KMS-11 (cell line): ENCODE results near the gene SLC8A1.

Experiments
- H2AFZ ChIP-seq: fragments of 200-600 bp; sonication (generic); 2 replicates; pipeline ENCODE4 v1.6.1; 2016; ENCODE audit warnings: antibody characterized with exemption, mixed run types, low read depth
- H3K27ac ChIP-seq: fragments of 200-600 bp; sonication (generic); 2 replicates; pipeline ENCODE4 v1.6.1; 2016; ENCODE audit warnings: mild to moderate bottlenecking, mixed run types
- H3K27me3 ChIP-seq: fragments of 200-600 bp; sonication (generic); 2 replicates; pipeline ENCODE4 v1.6.1; 2017; ENCODE audit warnings: mild to moderate bottlenecking, low read depth, mixed run types, moderate library complexity; ENCODE audit not compliant: insufficient read depth
- H3K36me3 ChIP-seq: fragments of 200-600 bp; sonication (generic); 2 replicates; pipeline ENCODE4 v1.6.1; 2017; ENCODE audit warnings: mild to moderate bottlenecking, mixed run types; ENCODE audit not compliant: insufficient read depth
- H3K4me1 ChIP-seq: fragments of 200-600 bp; sonication (generic); 2 replicates; pipeline ENCODE4 v1.6.1; 2016; ENCODE audit warnings: mild to moderate bottlenecking, low read depth, mixed run types; ENCODE audit not compliant: poor library complexity, severe bottlenecking
- H3K4me2 ChIP-seq: fragments of 200-600 bp; sonication (generic); 2 replicates; pipeline ENCODE4 v1.7.0; 2016; ENCODE audit warnings: mild to moderate bottlenecking, mixed run types
- H3K4me3 ChIP-seq: fragments of 200-600 bp; sonication (generic); IDR thresholded peaks from 2 replicates; pipeline ENCODE4 v1.6.1; 2017; ENCODE audit warnings: low read depth, low read length, mixed read lengths; ENCODE audit not compliant: insufficient read depth
- H3K79me2 ChIP-seq: fragments of 200-600 bp; sonication (generic); 2 replicates; pipeline ENCODE4 v1.6.1; 2016; ENCODE audit warnings: low read depth, mixed run types; ENCODE audit not compliant: insufficient read depth
- H3K9ac ChIP-seq: fragments of 200-600 bp; sonication (generic); 2 replicates; pipeline ENCODE4 v1.6.1; 2016; ENCODE audit warnings: mild to moderate bottlenecking, mixed run types
- H4K20me1 ChIP-seq: fragments of 200-600 bp; sonication (generic); 2 replicates; pipeline ENCODE4 v1.6.1; 2016; ENCODE audit warnings: mild to moderate bottlenecking, mixed run types; ENCODE audit not compliant: insufficient read depth
- CTCF ChIP-seq: fragments of 200-600 bp; sonication (generic); conservative IDR thresholded peaks from 2 replicates; pipeline ENCODE4 v1.6.1; 2017; ENCODE audit warnings: low read depth, mild to moderate bottlenecking, antibody characterized with exemption, low read length, moderate library complexity, mixed read lengths

Gene SLC8A1

GRCh38 chr2:40109381-40109780 is 342.5 kb downstream of the SLC8A1 start:
- H3K79me2 ChIP-seq: no peaks in the 10 kb centered on the region
- no peaks in the 10 kb centered on the region for H3K36me3 ChIP-seq
- no peak overlapping the region for H3K4me3 ChIP-seq
- H2AFZ ChIP-seq: no peak overlapping the region
- no peak overlapping the region for H3K27ac ChIP-seq
- no peaks in the 10 kb centered on the region for H3K27me3 ChIP-seq
- no peak overlapping the region for H3K4me2 ChIP-seq
- no peak for TF ChIP-seq CTCF
- no peaks in the 10 kb centered on the region for H4K20me1 ChIP-seq
- no peaks in the 10 kb centered on the region for H3K4me1 ChIP-seq
- no peak overlapping the region for H3K9ac ChIP-seq

- TF ChIP-seq CTCF: no peak
- Histone ChIP-seq H3K4me2 (no peak overlapping the region), H3K9ac (no peak overlapping the region), H2AFZ (no peak overlapping the region), H3K27ac (no peak overlapping the region), H3K4me1 (no peaks in the 10 kb centered on the region), H3K79me2 (no peaks in the 10 kb centered on the region), H3K27me3 (no peaks in the 10 kb centered on the region), H3K36me3 (no peaks in the 10 kb centered on the region), H3K4me3 (no peak overlapping the region), H4K20me1 (no peaks in the 10 kb centered on the region)
Observed at GRCh38 chr2:40108851-40109250, 343.0 kb downstream of the SLC8A1 start.

GRCh38 chr2:40106061-40106460 is 345.8 kb downstream of the SLC8A1 start:
- Histone ChIP-seq H3K27me3 (no peaks in the 10 kb centered on the region), H3K4me3 (no peak overlapping the region), H3K4me2 (no peak overlapping the region), H4K20me1 (no peaks in the 10 kb centered on the region), H2AFZ (no peak overlapping the region), H3K36me3 (no peaks in the 10 kb centered on the region), H3K27ac (no peak overlapping the region), H3K9ac (no peak overlapping the region), H3K79me2 (no peaks in the 10 kb centered on the region), H3K4me1 (no peaks in the 10 kb centered on the region)
- no peak for TF ChIP-seq CTCF

- H3K4me3 ChIP-seq: no peak overlapping the region
- H3K4me1 ChIP-seq: no peaks in the 10 kb centered on the region
- no peak overlapping the region for H3K9ac ChIP-seq
- H3K36me3 ChIP-seq: no peaks in the 10 kb centered on the region
- H4K20me1 ChIP-seq: no peaks in the 10 kb centered on the region
- TF ChIP-seq CTCF: no peak
- H3K27ac ChIP-seq: no peak overlapping the region
- H3K27me3 ChIP-seq: no peaks in the 10 kb centered on the region
- no peak overlapping the region for H3K4me2 ChIP-seq
- H2AFZ ChIP-seq: no peak overlapping the region
- no peaks in the 10 kb centered on the region for H3K79me2 ChIP-seq
Observed at GRCh38 chr2:40105593-40105992, 346.3 kb downstream of the SLC8A1 start.

- Histone ChIP-seq H2AFZ (no peak overlapping the region), H3K9ac (no peak overlapping the region), H3K36me3 (no peaks in the 10 kb centered on the region), H3K79me2 (no peaks in the 10 kb centered on the region), H3K4me2 (no peak overlapping the region), H3K27ac (no peak overlapping the region), H3K4me3 (no peak overlapping the region), H3K27me3 (no peaks in the 10 kb centered on the region), H3K4me1 (no peaks in the 10 kb centered on the region), H4K20me1 (no peaks in the 10 kb centered on the region)
- no peak for TF ChIP-seq CTCF
Observed at GRCh38 chr2:40103590-40103989, 348.3 kb downstream of the SLC8A1 start.
